Measurements from ENCODE around the gene ARFGAP2. TPM values are rescaled to one million over a fixed set of nuclear protein-coding genes. Genes with fewer than 3 reads are reported as not detected.

Gene ARFGAP2
- total RNA-seq, 4 donors from 2014 or later: 141 to 203 (median 178) TPM

DNA sequence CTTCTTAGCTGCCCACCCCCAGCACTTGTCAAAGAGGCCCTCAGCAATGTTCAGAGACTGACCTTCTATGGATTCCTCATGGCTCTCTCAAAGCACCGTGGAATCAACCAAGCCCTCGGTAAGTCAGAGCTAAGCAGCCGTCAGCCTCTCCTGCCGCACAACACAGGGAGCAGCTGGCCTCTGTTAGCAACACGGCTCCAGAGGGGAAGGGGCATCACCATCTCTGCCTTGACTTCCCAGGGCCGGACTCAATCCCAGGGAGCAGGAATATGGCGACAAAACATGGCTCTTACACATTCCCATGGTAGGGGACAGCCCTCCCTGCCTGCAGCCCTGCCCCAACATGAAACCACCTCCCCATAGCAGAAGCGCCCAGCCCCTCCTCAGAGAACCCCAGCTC lies 18.9 kb downstream of the ARFGAP2 start:
- TF ChIP-seq, protein P1, sequence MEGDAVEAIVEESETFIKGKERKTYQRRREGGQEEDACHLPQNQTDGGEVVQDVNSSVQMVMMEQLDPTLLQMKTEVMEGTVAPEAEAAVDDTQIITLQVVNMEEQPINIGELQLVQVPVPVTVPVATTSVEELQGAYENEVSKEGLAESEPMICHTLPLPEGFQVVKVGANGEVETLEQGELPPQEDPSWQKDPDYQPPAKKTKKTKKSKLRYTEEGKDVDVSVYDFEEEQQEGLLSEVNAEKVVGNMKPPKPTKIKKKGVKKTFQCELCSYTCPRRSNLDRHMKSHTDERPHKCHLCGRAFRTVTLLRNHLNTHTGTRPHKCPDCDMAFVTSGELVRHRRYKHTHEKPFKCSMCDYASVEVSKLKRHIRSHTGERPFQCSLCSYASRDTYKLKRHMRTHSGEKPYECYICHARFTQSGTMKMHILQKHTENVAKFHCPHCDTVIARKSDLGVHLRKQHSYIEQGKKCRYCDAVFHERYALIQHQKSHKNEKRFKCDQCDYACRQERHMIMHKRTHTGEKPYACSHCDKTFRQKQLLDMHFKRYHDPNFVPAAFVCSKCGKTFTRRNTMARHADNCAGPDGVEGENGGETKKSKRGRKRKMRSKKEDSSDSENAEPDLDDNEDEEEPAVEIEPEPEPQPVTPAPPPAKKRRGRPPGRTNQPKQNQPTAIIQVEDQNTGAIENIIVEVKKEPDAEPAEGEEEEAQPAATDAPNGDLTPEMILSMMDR (IDR thresholded peaks at IDR 0.05; ENCODE audit: low read depth): no peak

DNA sequence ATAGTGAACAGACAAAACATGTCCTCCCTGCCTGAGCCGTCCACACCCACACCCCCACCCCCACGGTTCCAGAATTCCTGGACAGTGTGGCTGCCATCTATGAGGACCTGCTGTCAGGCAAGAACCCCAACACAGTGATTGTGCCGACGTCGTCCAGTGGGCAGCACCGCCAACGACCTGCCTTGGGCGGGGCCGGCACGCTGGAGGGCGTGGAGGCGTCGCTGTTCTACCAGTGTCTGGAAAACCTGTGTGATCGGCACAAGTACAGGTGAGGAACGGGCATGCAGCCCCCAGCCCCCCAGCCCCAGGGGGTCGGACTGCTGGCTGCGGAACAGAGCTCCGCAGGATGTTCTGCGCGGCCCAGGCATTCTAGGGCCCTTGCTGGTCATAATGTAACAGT lies 19.7 kb downstream of the ARFGAP2 start:
- TF ChIP-seq, protein P1 (IDR thresholded peaks at IDR 0.05; ENCODE audit: low read depth): no peak

DNA sequence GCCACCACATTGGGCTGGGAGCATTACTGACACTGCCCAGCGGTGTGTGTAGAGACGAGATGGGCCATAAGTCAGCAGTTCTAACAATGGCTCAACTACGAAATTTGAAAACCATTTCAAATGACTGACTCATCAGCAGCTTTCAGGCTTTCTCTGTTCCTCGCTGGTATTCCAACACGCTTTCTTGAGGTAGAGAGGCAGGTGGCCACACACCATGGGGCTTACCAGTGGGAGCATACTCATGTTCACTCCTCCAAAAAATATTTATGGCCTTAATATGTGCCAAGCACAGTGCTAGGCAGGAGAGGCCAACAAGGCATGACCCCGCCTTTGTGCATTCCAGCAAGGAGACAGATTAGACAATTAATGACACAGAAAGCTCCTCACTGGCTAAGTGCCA lies 20.3 kb downstream of the ARFGAP2 start:
- TF ChIP-seq, protein P1 (IDR thresholded peaks at IDR 0.05; ENCODE audit: low read depth): no peak

DNA sequence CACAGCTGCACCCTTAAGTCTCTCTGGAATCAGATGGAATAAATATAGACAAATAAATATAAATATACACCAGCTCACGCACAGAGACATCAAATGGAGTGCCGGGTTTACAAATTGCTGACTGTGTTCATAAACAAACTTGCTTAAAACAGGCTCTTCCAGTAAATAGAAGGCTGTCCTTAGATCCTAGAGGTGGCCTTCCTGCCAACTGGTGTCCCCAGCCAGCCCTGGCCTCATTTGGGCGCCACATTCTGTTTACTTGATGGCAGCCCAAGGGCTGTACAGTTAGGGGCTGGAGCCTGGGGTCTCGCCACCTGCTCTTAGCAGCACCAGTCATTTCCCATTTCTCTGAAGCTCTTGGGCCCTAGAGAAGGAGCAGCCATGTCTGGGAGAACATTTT lies 20.8 kb downstream of the ARFGAP2 start:
- TF ChIP-seq, protein P1 (IDR thresholded peaks at IDR 0.05; ENCODE audit: low read depth): no peak

DNA sequence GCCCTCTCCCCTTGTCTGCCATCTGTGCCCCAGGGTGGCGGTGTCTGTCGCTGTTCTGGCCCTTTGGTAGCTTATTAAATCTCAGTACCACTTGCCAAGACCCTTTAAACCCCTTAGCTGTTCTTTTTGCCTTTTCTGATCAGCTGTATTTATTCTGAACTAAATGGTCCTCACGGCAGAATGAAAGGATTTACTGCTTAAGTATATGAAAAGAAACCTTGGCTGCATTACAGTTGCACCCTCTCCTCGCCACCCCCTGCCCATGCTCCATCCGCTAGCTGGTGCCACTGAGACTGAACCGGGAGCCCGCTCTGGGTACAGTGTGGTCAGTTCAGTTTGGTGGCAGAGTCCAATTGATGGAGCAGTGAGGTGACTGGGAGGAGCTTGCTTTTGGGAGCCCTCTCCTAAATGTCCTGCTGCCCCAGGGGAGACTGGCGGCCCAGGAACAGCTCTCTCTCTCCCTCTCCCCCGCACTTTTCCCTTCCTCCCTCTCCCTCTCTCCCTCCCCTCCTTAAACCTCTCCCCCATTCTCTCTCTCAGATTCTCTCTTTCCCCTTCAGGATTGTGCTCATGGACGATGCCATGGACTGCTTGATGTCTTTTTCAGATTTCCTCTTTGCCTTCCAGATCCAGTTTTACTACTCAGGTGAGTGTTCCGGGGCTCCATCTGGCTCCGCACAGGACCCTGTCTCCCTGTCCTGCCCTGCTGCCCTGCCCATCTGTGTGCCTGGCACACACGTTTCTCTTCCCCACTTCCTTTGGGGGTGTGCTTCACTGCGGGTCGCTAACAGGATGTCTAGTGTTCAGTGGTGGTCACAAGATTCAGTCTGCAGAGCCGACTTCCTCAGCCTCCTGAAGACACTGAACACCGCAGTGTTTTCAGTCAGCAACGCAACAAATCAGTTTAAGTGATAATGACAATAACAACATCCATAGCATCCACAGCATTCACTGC lies 21.8 kb downstream of the ARFGAP2 start:
- TF ChIP-seq, protein P1 (IDR thresholded peaks at IDR 0.05; ENCODE audit: low read depth): no peak

DNA sequence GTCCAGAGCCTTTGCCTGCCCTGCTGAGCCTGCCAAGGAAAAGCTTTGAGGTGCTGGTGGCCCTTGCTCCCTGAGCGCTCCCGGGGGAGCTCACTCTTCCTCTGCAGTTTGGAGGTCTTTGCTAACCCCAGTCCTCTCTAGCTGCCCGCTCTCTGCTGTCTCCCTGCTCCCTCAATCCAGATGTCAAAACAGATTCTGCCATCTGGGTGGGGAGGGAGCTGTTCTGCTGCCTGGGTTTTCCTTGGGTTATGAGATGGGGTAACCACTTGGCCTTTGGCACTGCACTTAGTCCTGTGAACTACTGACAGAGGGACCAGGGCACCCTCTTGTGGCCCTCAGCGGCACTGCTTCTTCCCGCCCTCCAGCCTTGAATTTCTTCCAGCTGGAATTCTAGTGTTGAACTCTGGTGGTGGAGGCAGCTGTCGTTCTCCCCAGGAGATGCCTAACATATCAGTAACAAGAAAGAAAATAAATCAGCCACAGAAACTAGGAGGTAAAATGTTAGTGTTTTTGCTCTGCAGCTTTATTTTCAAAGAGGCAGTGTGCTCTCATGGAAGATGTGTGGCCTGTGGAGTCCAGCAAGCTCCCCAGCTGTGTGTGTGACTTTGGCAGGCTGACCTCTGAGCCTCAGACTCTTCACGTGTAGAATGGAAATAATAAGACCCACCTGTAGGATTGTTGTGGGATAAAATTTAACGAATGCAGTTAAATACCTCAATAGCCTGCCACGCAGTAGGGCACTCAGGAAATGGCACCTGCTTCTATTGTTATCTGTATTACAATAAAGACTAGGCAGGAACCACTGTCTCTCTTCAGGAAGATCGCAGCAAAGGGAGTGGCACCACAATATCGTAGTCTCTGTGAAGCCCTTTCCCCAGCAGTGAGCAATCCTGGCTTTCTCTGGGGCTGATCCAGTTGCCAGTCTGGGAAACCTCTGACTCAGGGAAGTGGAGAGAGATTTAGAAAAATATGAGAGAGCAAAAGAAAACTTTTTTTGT lies 23.4 kb downstream of the ARFGAP2 start:
- TF ChIP-seq, protein P1 (IDR thresholded peaks at IDR 0.05; ENCODE audit: low read depth): no peak
